NCI-H2107 treated with DMSO at 0.1 percent for 48 hours (cell line): Measurements from ENCODE around the gene TMEM131L.
"Not testable (repeated sequence)": the region's sequence is repeated elsewhere in the genome, so short reads cannot be mapped to it uniquely, and the experiment has no call there.

Source experiments
- DNase-seq: peaks from one replicate; lab custom pipeline; 2025; ENCODE audit not compliant: unreplicated experiment; lab: John Stamatoyannopoulos, UW

Gene TMEM131L

GRCh38 chr4:153447175-153447905 is 18.8 kb upstream of the TMEM131L start:
- DNase-seq, result peak; percentile 56

GRCh38 chr4:153448003-153448731 is 18.0 kb upstream of the TMEM131L start:
- peak; percentile 50 for DNase-seq

GRCh38 chr4:153449338-153449737 is 16.8 kb upstream of the TMEM131L start:
- DNase-seq, result no peak

GRCh38 chr4:153450544-153450917 is 15.6 kb upstream of the TMEM131L start:
- DNase-seq, result no peak

GRCh38 chr4:153451145-153451544 is 15.0 kb upstream of the TMEM131L start:
- not testable (repeated sequence) for DNase-seq

- DNase-seq, result no peak
Measured at GRCh38 chr4:153451911-153452657, 14.1 kb upstream of the TMEM131L start.

- no peak for DNase-seq
Measured at GRCh38 chr4:153452658-153453378, 13.3 kb upstream of the TMEM131L start.

- no peak for DNase-seq
Measured at GRCh38 chr4:153453402-153453801, 12.8 kb upstream of the TMEM131L start.

- no peak for DNase-seq
Measured at GRCh38 chr4:153458969-153459368, 7.2 kb upstream of the TMEM131L start.

GRCh38 chr4:153461549-153461948 is 4.6 kb upstream of the TMEM131L start:
- not testable (repeated sequence) for DNase-seq

- DNase-seq, result no peak
Measured at GRCh38 chr4:153464068-153464467, 2.1 kb upstream of the TMEM131L start.

GRCh38 chr4:153465140-153465539 is 1.0 kb upstream of the TMEM131L start:
- DNase-seq, result no peak

- DNase-seq, result no peak
Measured at GRCh38 chr4:153465615-153466080, 512 bp upstream of the TMEM131L start.

GRCh38 chr4:153466949-153467896 is 1.1 kb downstream of the TMEM131L start:
- DNase-seq, result peak; percentile 68

GRCh38 chr4:153467897-153468262 is 1.7 kb downstream of the TMEM131L start:
- no peak for DNase-seq

GRCh38 chr4:153468587-153468986 is 2.4 kb downstream of the TMEM131L start:
- no peak for DNase-seq

- DNase-seq, result no peak
Measured at GRCh38 chr4:153469031-153469430, 2.9 kb downstream of the TMEM131L start.

GRCh38 chr4:153471071-153471697 is 5.0 kb downstream of the TMEM131L start:
- not testable (repeated sequence) for DNase-seq

GRCh38 chr4:153471698-153472093 is 5.5 kb downstream of the TMEM131L start:
- no peak for DNase-seq
